Caco-2 (cell line): Measurements from ENCODE around the gene SORCS2. TPM values are rescaled to one million over a fixed set of nuclear protein-coding genes. Genes with fewer than 3 reads are reported as not detected.

ENCODE experiments used
- BruUV-seq: library from RNA; stranded (reverse); fragments of 400-500 nt; replicated peaks from 2 replicates; lab custom pipeline; 2021; lab: Mats Ljungman, UMichigan
- CTCF ChIA-PET: fragments of 300-600 bp; sonication (Branson Sonifier 250); formaldehyde crosslinking; loops from one replicate; lab custom pipeline; 2022; ENCODE audit warnings: antibody characterized with exemption; lab: Charles Lee
- POLR2A ChIA-PET: fragments of 300-600 bp; sonication (Branson Sonifier 250); formaldehyde crosslinking; loops from one replicate; lab custom pipeline; 2022; ENCODE audit warnings: antibody characterized with exemption; lab: Charles Lee
- DNase-seq, 2 experiments: peaks; one replicate each; pipeline versions ENCODE4 v3.0.0 to v3.0.0-alpha.2; 2020 to 2022
- H3K27me3 ChIP-seq: replicated peaks from 2 replicates; pipeline ENCODE4 v1.6.0; 2011; ENCODE audit warnings: low read length; ENCODE audit not compliant: control insufficient read depth, insufficient read depth
- H3K36me3 ChIP-seq: 2 replicates; pipeline ENCODE4 v1.5.1; 2011; ENCODE audit warnings: low read length; ENCODE audit not compliant: control insufficient read depth, insufficient read depth
- H3K4me1 ChIP-seq: fragments of 250-450 bp; sonication (Bioruptor Pico); 2 replicates; pipeline ENCODE4 v1.5.1; 2020; ENCODE audit warnings: mild to moderate bottlenecking
- H3K4me3 ChIP-seq: 2 replicates; pipeline ENCODE4 v1.5.1; 2011; ENCODE audit warnings: low read depth, mild to moderate bottlenecking, control low read depth, low read length
- H3K9me3 ChIP-seq: fragments of 250-450 bp; sonication (Bioruptor Pico); 2 replicates; pipeline ENCODE4 v1.5.1; 2020; ENCODE audit warnings: mild to moderate bottlenecking, moderate library complexity
- H3K27ac Mint-ChIP-seq: one replicate; pipeline ENCODE4 v1.8.0; 2022; ENCODE audit warnings: mixed read lengths; ENCODE audit not compliant: unreplicated experiment
- H3K27me3 Mint-ChIP-seq: one replicate; pipeline ENCODE4 v1.8.0; 2022; ENCODE audit warnings: mixed read lengths; ENCODE audit not compliant: insufficient read depth, unreplicated experiment
- H3K36me3 Mint-ChIP-seq: one replicate; pipeline ENCODE4 v1.8.0; 2022; ENCODE audit warnings: mild to moderate bottlenecking, mixed read lengths; ENCODE audit not compliant: insufficient read depth, unreplicated experiment
- H3K4me1 Mint-ChIP-seq: one replicate; pipeline ENCODE4 v1.8.0; 2022; ENCODE audit warnings: low read depth, mixed read lengths; ENCODE audit not compliant: unreplicated experiment
- H3K4me3 Mint-ChIP-seq: one replicate; pipeline ENCODE4 v1.8.0; 2022; ENCODE audit warnings: mild to moderate bottlenecking, moderate library complexity, mixed read lengths; ENCODE audit not compliant: unreplicated experiment
- H3K9me3 Mint-ChIP-seq: one replicate; pipeline ENCODE4 v1.8.0; 2022; ENCODE audit warnings: mixed read lengths; ENCODE audit not compliant: unreplicated experiment
- CTCF ChIP-seq, 2 experiments: fragments of 200-600 bp in 1 of 2; IDR thresholded peaks; 1 replicate in 1 of 2; 2 replicates in 1 of 2; pipeline versions ENCODE4 v1.5.1 to v1.8.0; 2011 to 2022; ENCODE audit warnings: antibody characterized with exemption in 1 of 2, control low read depth in 1 of 2, inconsistent platforms in 1 of 2, low read depth in 1 of 2, low read length in 1 of 2, mild to moderate bottlenecking in 1 of 2, moderate library complexity in 1 of 2; ENCODE audit not compliant: insufficient read depth in 1 of 2, severe bottlenecking in 1 of 2, unreplicated experiment in 1 of 2
- intact Hi-C: fragments of 100-400 bp; cut with micrococcal nuclease; formaldehyde crosslinking; loops from one replicate; pipeline ENCODE4 v1.10.0; 2022; ENCODE audit not compliant: unreplicated experiment
- total RNA-seq: library from RNA; stranded (reverse); gene quantifications from 2 replicates; pipeline ENCODE4 v1.2.3, GENCODE V29; 2022

SORCS2 gene
- total RNA-seq, 1 experiment from 2014 or later: 1.6 TPM

GRCh38 chr4:7402526-7402925 lies 210.2 kb downstream of the SORCS2 start:
- no peaks in the 10 kb centered on the region for H3K36me3 Mint-ChIP-seq
- intact Hi-C loops: no loop called here
- H3K27ac Mint-ChIP-seq: peak overlapping the region; percentile 43
- peaks cover 17% of the 10 kb centered on the region for H3K4me1 Mint-ChIP-seq
- ChIA-PET CTCF (interaction anchor here (0.7 kb wide), 1 partner anchor 60 kb away, joined by 3 read pairs; no protein-coding TSS in a partner anchor), POLR2A (no interaction called here)
- peak in 1 of 2 experiments; percentile 43 for DNase-seq
- BruUV-seq: no TSS peak
- Histone ChIP-seq H3K4me1 (peaks cover 16% of the 10 kb centered on the region), H3K4me3 (no peak overlapping the region), H3K36me3 (no peaks in the 10 kb centered on the region), H3K9me3 (peaks cover 4% of the 10 kb centered on the region; the same call in 1 of the 2 replicates), H3K27me3 (no peaks in the 10 kb centered on the region)
- no peak for TF ChIP-seq CTCF (IDR thresholded peaks at IDR 0.05; ENCODE audit: insufficient read depth in 1 of 2, low read depth in 1 of 2, low read length in 1 of 2, severe bottlenecking in 1 of 2, unreplicated experiment in 1 of 2)
- H3K9me3 Mint-ChIP-seq: peaks cover 32% of the 10 kb centered on the region
- no peaks in the 10 kb centered on the region for H3K27me3 Mint-ChIP-seq
- peak overlapping the region; percentile 25 for H3K4me3 Mint-ChIP-seq

- POLR2A ChIA-PET: no interaction called here
- no peaks in the 10 kb centered on the region for H3K36me3 ChIP-seq
- Mint-ChIP-seq H3K27me3 (no peaks in the 10 kb centered on the region), H3K9me3 (peaks cover 37% of the 10 kb centered on the region), H3K4me3 (peak overlapping the region; percentile 25), H3K27ac (peak overlapping the region; percentile 43), H3K4me1 (peaks cover 17% of the 10 kb centered on the region), H3K36me3 (no peaks in the 10 kb centered on the region)
- no peaks in the 10 kb centered on the region for H3K27me3 ChIP-seq
- intact Hi-C loops: no loop called here
- BruUV-seq: no TSS peak
- peaks cover 16% of the 10 kb centered on the region for H3K4me1 ChIP-seq
- DNase-seq: no peak
- H3K9me3 ChIP-seq: peaks cover 4% of the 10 kb centered on the region
- TF ChIP-seq CTCF (IDR thresholded peaks at IDR 0.05; ENCODE audit: insufficient read depth in 1 of 2, low read depth in 1 of 2, low read length in 1 of 2, severe bottlenecking in 1 of 2, unreplicated experiment in 1 of 2): no peak
- CTCF ChIA-PET: no interaction called here
- no peak overlapping the region for H3K4me3 ChIP-seq
Observed at GRCh38 chr4:7403001-7403400, 210.7 kb downstream of the SORCS2 start.

DNA sequence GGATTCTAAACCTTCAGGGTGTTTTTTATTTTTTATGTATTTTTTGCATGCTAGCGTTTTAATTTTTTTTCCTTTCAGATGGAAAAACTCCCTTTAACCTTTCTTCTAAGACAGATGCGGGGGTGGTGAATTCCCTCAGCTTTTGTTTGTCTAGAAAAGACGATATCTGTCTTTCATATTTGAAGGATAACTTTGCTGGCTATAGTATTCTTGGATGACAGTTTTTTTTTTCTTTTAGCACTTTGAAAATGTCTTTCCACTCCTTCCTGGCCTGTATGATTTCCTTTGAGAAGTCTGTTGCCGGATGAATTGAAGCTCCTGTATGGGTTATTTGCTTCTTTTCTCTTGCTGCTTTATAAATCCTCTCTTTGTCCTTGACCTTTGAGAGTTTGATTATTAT lies 215.8 kb downstream of the SORCS2 start:
- Mint-ChIP-seq H3K27me3 (no peaks in the 10 kb centered on the region), H3K4me1 (peaks cover 6% of the 10 kb centered on the region), H3K36me3 (peaks cover 6% of the 10 kb centered on the region), H3K4me3 (no peak overlapping the region), H3K9me3 (peaks cover 43% of the 10 kb centered on the region), H3K27ac (no peak overlapping the region)
- intact Hi-C loops: no loop called here
- POLR2A ChIA-PET: no interaction called here
- no peak for TF ChIP-seq CTCF (IDR thresholded peaks at IDR 0.05; ENCODE audit: insufficient read depth in 1 of 2, low read depth in 1 of 2, low read length in 1 of 2, severe bottlenecking in 1 of 2, unreplicated experiment in 1 of 2)
- Histone ChIP-seq H3K4me3 (no peak overlapping the region), H3K4me1 (peaks cover 7% of the 10 kb centered on the region), H3K27me3 (no peaks in the 10 kb centered on the region), H3K36me3 (no peaks in the 10 kb centered on the region), H3K9me3 (peaks cover 10% of the 10 kb centered on the region)
- DNase-seq: no peak
- no TSS peak for BruUV-seq
- CTCF ChIA-PET: no interaction called here
